ENCODE measurements around the gene NUBP2. TPM values are rescaled to one million over a fixed set of nuclear protein-coding genes. Genes with fewer than 3 reads are reported as not detected.

The NUBP2 gene
- polyA plus RNA-seq, 1 of the 3 experiments (the other 2 are of a cell fraction): 73.2 TPM

GRCh38 chr16:1768767-1769401 is 13.9 kb upstream of the NUBP2 start:
- POLR2A ChIA-PET: no interaction called here

More at GRCh38 chr16:1768767-1769401, 13.9 kb upstream of the NUBP2 start:
- no peaks in the 10 kb centered on the region for H3K27me3 ChIP-seq (ENCODE audit: insufficient read depth)
- peaks cover 6 to 56% of the 10 kb centered on the region in 2 experiments for H3K36me3 ChIP-seq (replicated peaks in 1 of 2; ENCODE audit: control insufficient read depth in 1 of 2, insufficient read depth in 2 of 2, low read length in 1 of 2)
- H3K79me2 ChIP-seq (ENCODE audit: insufficient read depth): peaks cover 13% of the 10 kb centered on the region; the same call in 1 of the 2 replicates
- H3K9me2 ChIP-seq: no peaks in the 10 kb centered on the region
- TF ChIP-seq USF2 (IDR thresholded peaks at IDR 0.05; ENCODE audit: borderline replicate concordance, low read depth, low read length) (no peak), RFX5 (IDR thresholded peaks at IDR 0.05; ENCODE audit: low read length) (no peak), USF1 (IDR thresholded peaks at IDR 0.05; ENCODE audit: borderline replicate concordance, low read depth) (no peak), FOXJ3 (CRISPR knock-in tag; IDR thresholded peaks at IDR 0.05) (no peak), CHD2 (IDR thresholded peaks at IDR 0.05; ENCODE audit: low read length, partially characterized antibody) (no peak), ELF1 (IDR thresholded peaks at IDR 0.05) (no peak), MXI1 (IDR thresholded peaks at IDR 0.05; ENCODE audit: low read depth, low read length) (no peak), YY1 (IDR thresholded peaks at IDR 0.05; ENCODE audit: low read depth) (no peak), EP300 (IDR thresholded peaks at IDR 0.05; ENCODE audit: borderline replicate concordance in 1 of 2, low read depth in 1 of 2, low read length in 1 of 2) (no peak), SMC3 (IDR thresholded peaks at IDR 0.05; ENCODE audit: low read depth, low read length) (no peak), GATA2 (CRISPR knock-in tag; IDR thresholded peaks at IDR 0.05) (no peak), TEAD4 (IDR thresholded peaks at IDR 0.05; ENCODE audit: borderline replicate concordance, insufficient read depth) (no peak), RAD21 (IDR thresholded peaks at IDR 0.05; ENCODE audit: low read length) (no peak)
- TF ChIP-seq, protein P1, sequence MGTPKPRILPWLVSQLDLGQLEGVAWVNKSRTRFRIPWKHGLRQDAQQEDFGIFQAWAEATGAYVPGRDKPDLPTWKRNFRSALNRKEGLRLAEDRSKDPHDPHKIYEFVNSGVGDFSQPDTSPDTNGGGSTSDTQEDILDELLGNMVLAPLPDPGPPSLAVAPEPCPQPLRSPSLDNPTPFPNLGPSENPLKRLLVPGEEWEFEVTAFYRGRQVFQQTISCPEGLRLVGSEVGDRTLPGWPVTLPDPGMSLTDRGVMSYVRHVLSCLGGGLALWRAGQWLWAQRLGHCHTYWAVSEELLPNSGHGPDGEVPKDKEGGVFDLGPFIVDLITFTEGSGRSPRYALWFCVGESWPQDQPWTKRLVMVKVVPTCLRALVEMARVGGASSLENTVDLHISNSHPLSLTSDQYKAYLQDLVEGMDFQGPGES (IDR thresholded peaks at IDR 0.05; ENCODE audit: low read depth, low read length): no peak
- TF ChIP-seq, protein P2, sequence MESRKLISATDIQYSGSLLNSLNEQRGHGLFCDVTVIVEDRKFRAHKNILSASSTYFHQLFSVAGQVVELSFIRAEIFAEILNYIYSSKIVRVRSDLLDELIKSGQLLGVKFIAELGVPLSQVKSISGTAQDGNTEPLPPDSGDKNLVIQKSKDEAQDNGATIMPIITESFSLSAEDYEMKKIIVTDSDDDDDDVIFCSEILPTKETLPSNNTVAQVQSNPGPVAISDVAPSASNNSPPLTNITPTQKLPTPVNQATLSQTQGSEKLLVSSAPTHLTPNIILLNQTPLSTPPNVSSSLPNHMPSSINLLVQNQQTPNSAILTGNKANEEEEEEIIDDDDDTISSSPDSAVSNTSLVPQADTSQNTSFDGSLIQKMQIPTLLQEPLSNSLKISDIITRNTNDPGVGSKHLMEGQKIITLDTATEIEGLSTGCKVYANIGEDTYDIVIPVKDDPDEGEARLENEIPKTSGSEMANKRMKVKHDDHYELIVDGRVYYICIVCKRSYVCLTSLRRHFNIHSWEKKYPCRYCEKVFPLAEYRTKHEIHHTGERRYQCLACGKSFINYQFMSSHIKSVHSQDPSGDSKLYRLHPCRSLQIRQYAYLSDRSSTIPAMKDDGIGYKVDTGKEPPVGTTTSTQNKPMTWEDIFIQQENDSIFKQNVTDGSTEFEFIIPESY (IDR thresholded peaks at IDR 0.05; ENCODE audit: borderline replicate concordance, low read depth): no peak
- TF ChIP-seq, protein P3, sequence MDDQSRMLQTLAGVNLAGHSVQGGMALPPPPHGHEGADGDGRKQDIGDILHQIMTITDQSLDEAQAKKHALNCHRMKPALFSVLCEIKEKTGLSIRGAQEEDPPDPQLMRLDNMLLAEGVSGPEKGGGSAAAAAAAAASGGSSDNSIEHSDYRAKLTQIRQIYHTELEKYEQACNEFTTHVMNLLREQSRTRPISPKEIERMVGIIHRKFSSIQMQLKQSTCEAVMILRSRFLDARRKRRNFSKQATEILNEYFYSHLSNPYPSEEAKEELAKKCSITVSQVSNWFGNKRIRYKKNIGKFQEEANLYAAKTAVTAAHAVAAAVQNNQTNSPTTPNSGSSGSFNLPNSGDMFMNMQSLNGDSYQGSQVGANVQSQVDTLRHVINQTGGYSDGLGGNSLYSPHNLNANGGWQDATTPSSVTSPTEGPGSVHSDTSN (IDR thresholded peaks at IDR 0.05): no peak
- H3K9me3 ChIP-seq: no peaks in the 10 kb centered on the region
- 0 out of 2 replicates have a peak, but pooled peaks cover 5% of the 10 kb centered on the region for H4K20me1 ChIP-seq (ENCODE audit: insufficient read depth)
- no peak overlapping the region; a peak in 1 of 4 replicates for H3K27ac ChIP-seq (ENCODE audit: low read depth in 2 of 2, low read length in 1 of 2)
- H3K4me2 ChIP-seq: no peak overlapping the region
- no peak for DNase-seq
- H3K4me1 ChIP-seq (ENCODE audit: control insufficient read depth in 1 of 2, insufficient read depth in 2 of 2, low read depth in 1 of 2, low read length in 1 of 2): peaks cover 0 to 21% of the 10 kb centered on the region in 2 experiments; a peak in 1 of 4 replicates
- H3K4me3 ChIP-seq (ENCODE audit: low read depth in 2 of 2, low read length in 1 of 2): no peak overlapping the region
- H2AFZ ChIP-seq (ENCODE audit: low read depth): no peak overlapping the region
- H3K9ac ChIP-seq: no peak overlapping the region
- peaks cover 11% of the 10 kb centered on the region for H3F3A ChIP-seq (replicated peaks; ENCODE audit: insufficient read depth)
- CTCF ChIA-PET: no interaction called here
- 90% methylated on average over 8 of the region's 26 CpGs for WGBS (ENCODE audit: low lambda C conversion rate)

Data from SK-N-SH (cell line).